Measurements from ENCODE around the gene FAM50A.

Gene FAM50A

GRCh38 chrX:154437971-154438893, 5.7 kb upstream of the FAM50A start:
- H3K27me3 ChIP-seq: no peaks in the 10 kb centered on the region
- no peak for TF ChIP-seq CTCF (IDR thresholded peaks at IDR 0.05)
- peak overlapping the region; percentile 85 to 92 for H3K27ac ChIP-seq
- H3K9me3 ChIP-seq: no peaks in the 10 kb centered on the region
- H3K36me3 ChIP-seq: peaks cover 4 to 50% (median 20%) of the 10 kb centered on the region in 3 donors
- intact Hi-C loops (cut with DNase I; ENCODE audit: low total_unique reads): no loop called here
- H3K4me3 ChIP-seq: peak overlapping the region; percentile 85 to 86
- H3K4me1 ChIP-seq: peaks cover 0 to 19% (median 14%) of the 10 kb centered on the region in 4 donors
- DNase-seq: no peak

- H3K27me3 ChIP-seq: no peaks in the 10 kb centered on the region
- no peak for DNase-seq
- no peak for TF ChIP-seq CTCF (IDR thresholded peaks at IDR 0.05)
- peaks cover 0 to 28% (median 17%) of the 10 kb centered on the region in 4 donors for H3K4me1 ChIP-seq
- no peak overlapping the region for H3K27ac ChIP-seq
- peaks cover 4 to 37% (median 14%) of the 10 kb centered on the region in 3 donors for H3K36me3 ChIP-seq
- no peak overlapping the region for H3K4me3 ChIP-seq
- H3K9me3 ChIP-seq: no peaks in the 10 kb centered on the region
- intact Hi-C loops (cut with DNase I; ENCODE audit: low total_unique reads): no loop called here
Measured at GRCh38 chrX:154439841-154440240, 4.1 kb upstream of the FAM50A start.

DNA sequence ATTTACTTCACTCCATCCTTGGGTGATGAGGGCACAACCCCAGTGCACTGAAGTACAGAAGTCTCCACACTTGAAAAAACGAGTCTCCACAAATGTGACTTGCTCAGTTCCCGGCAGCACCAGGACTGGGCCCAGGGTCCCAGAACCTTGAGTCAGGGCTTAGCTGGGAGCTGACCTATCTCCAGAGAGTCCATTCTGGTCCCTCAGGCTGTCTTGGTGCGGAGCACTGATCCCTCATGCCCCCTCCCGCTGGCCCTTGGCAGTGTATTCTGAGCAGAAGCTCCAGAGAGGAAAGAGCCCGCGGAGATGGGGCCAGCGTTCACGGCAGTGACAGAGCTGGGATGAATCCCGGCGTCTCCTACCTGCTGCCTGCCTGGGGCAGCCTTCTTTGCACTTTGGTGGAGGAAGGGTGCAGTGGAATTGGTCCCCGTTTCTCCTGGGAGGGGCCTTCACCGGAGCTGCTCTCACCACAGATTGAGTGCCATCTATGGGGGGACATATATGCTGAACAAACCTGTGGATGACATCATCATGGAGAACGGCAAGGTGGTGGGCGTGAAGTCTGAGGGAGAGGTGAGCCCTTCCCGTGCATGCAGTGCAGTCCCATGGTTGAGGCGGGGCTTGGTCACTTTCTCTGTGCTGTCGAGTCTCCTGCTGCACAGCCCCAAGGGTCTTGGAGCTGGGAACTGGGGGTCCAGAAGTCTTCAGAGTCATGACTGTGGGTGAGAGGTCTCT, 3.2 kb upstream of the FAM50A start:
- Histone ChIP-seq H3K36me3 (peaks cover 4 to 28% (median 14%) of the 10 kb centered on the region in 3 donors), H3K9me3 (no peaks in the 10 kb centered on the region), H3K4me1 (peaks cover 0 to 37% (median 24%) of the 10 kb centered on the region in 4 donors), H3K4me3 (no peak overlapping the region), H3K27ac (no peak overlapping the region), H3K27me3 (no peaks in the 10 kb centered on the region)
- no peak for DNase-seq
- no peak for TF ChIP-seq CTCF (IDR thresholded peaks at IDR 0.05)
- intact Hi-C loops (cut with DNase I; ENCODE audit: low total_unique reads): no loop called here

DNA sequence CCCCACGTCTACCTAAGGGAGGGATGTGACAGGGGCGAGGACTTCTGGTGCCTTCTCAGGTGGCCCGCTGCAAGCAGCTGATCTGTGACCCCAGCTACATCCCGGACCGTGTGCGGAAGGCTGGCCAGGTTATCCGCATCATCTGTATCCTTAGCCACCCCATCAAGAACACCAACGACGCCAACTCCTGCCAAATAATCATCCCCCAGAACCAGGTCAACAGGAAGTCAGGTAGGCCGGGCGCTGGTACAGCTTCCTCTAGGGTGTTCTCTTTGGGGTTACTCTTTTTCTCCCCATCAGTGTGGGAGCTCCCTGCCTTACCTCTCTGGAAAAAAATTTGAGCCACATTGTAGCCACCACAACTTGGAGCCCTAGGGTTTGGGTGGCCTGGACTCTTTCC, 2.4 kb upstream of the FAM50A start:
- peaks cover 0 to 36% (median 25%) of the 10 kb centered on the region in 4 donors for H3K4me1 ChIP-seq
- TF ChIP-seq CTCF (IDR thresholded peaks at IDR 0.05): no peak
- H3K36me3 ChIP-seq: peaks cover 4 to 26% (median 17%) of the 10 kb centered on the region in 3 donors
- no peak overlapping the region for H3K27ac ChIP-seq
- intact Hi-C loops (cut with DNase I; ENCODE audit: low total_unique reads): no loop called here
- DNase-seq: no peak
- no peaks in the 10 kb centered on the region for H3K9me3 ChIP-seq
- H3K27me3 ChIP-seq: no peaks in the 10 kb centered on the region
- no peak overlapping the region for H3K4me3 ChIP-seq

- no peaks in the 10 kb centered on the region for H3K27me3 ChIP-seq
- no peak for TF ChIP-seq CTCF (IDR thresholded peaks at IDR 0.05)
- intact Hi-C loops (cut with DNase I; ENCODE audit: low total_unique reads): no loop called here
- H3K4me3 ChIP-seq: no peak overlapping the region
- H3K36me3 ChIP-seq: peaks cover 4 to 26% (median 17%) of the 10 kb centered on the region in 3 donors
- H3K4me1 ChIP-seq: peaks cover 0 to 36% (median 25%) of the 10 kb centered on the region in 4 donors
- no peak for DNase-seq
- H3K27ac ChIP-seq: no peak overlapping the region
- H3K9me3 ChIP-seq: no peaks in the 10 kb centered on the region
Measured at GRCh38 chrX:154441984-154442707, 1.8 kb upstream of the FAM50A start.

All from tibial artery (tissue), 4 donors.